ENCODE data around the gene ADCY7. TPM values are rescaled to one million over a fixed set of nuclear protein-coding genes. Genes with fewer than 3 reads are reported as not detected.
"Not testable (repeated sequence)": the region's sequence is repeated elsewhere in the genome, so short reads cannot be mapped to it uniquely, and the experiment has no call there.

The ADCY7 gene
- polyA plus RNA-seq, 1 experiment = 8.5 TPM

- CTCF ChIA-PET = interaction anchor here (0.6 kb wide), 2 partner anchors 24 to 181 kb away, joined by 3 to 4 read pairs; no protein-coding TSS in a partner anchor
- DNase-seq (ENCODE audit: low read depth, low spot score) = no peak
- no peak for TF ChIP-seq CTCF (IDR thresholded peaks at IDR 0.05; ENCODE audit: low read depth, low read length)
- peaks cover 3% of the 10 kb centered on the region for H3K27me3 ChIP-seq (ENCODE audit: control insufficient read depth, insufficient read depth, low read length)
- 0 out of 2 replicates have a peak, but pooled peaks cover 2% of the 10 kb centered on the region for H3K9me3 ChIP-seq (ENCODE audit: control insufficient read depth, insufficient read depth, low read length)
- no peak overlapping the region for H3K27ac ChIP-seq (ENCODE audit: low read depth, low read length)
- POLR2A ChIA-PET = interaction anchor here (0.6 to 0.7 kb wide), 2 partner anchors 24 to 55 kb away, joined by 3 to 7 read pairs; no protein-coding TSS in a partner anchor
- H3K4me3 ChIP-seq (ENCODE audit: low read depth, low read length) = no peak overlapping the region
Measured at GRCh38 chr16:50238314-50238713, 28.0 kb upstream of the ADCY7 start.

- H3K27ac ChIP-seq (ENCODE audit: low read depth, low read length) = no peak overlapping the region
- 0 out of 2 replicates have a peak, but pooled peaks cover 2% of the 10 kb centered on the region for H3K9me3 ChIP-seq (ENCODE audit: control insufficient read depth, insufficient read depth, low read length)
- H3K4me3 ChIP-seq (ENCODE audit: low read depth, low read length) = no peak overlapping the region
- peaks cover 6% of the 10 kb centered on the region for H3K27me3 ChIP-seq (ENCODE audit: control insufficient read depth, insufficient read depth, low read length)
- no peak for TF ChIP-seq CTCF (IDR thresholded peaks at IDR 0.05; ENCODE audit: low read depth, low read length)
- DNase-seq (ENCODE audit: low read depth, low spot score) = no peak
- ChIA-PET POLR2A (interaction anchor here (0.7 kb wide), 1 partner anchor 54 kb away, joined by 3 read pairs; no protein-coding TSS in a partner anchor), CTCF (no interaction called here)
Measured at GRCh38 chr16:50238868-50239301, 27.5 kb upstream of the ADCY7 start.

GRCh38 chr16:50243024-50243423 is 23.3 kb upstream of the ADCY7 start:
- POLR2A ChIA-PET; H3K27ac ChIP-seq (ENCODE audit: low read depth, low read length); DNase-seq (ENCODE audit: low read depth, low spot score); H3K4me3 ChIP-seq (ENCODE audit: low read depth, low read length); H3K9me3 ChIP-seq (ENCODE audit: control insufficient read depth, insufficient read depth, low read length): not testable (repeated sequence)
- H3K27me3 ChIP-seq (ENCODE audit: control insufficient read depth, insufficient read depth, low read length) = peaks cover 22% of the 10 kb centered on the region
- CTCF ChIA-PET = interaction anchor here (1.0 to 2.1 kb wide), 3 partner anchors 33 to 422 kb away, joined by 3 to 10 read pairs (median 8); no protein-coding TSS in a partner anchor

GRCh38 chr16:50244140-50244503 is 22.2 kb upstream of the ADCY7 start:
- H3K27me3 ChIP-seq (ENCODE audit: control insufficient read depth, insufficient read depth, low read length) = peaks cover 24% of the 10 kb centered on the region
- no peak overlapping the region for H3K27ac ChIP-seq (ENCODE audit: low read depth, low read length)
- POLR2A ChIA-PET = no interaction called here
- CTCF ChIA-PET = interaction anchor here (1.8 to 1.9 kb wide), 2 partner anchors 34 to 421 kb away, joined by 5 to 10 read pairs; no protein-coding TSS in a partner anchor
- DNase-seq (ENCODE audit: low read depth, low spot score) = no peak
- H3K9me3 ChIP-seq (ENCODE audit: control insufficient read depth, insufficient read depth, low read length) = no peaks in the 10 kb centered on the region
- no peak for TF ChIP-seq CTCF (IDR thresholded peaks at IDR 0.05; ENCODE audit: low read depth, low read length)
- H3K4me3 ChIP-seq (ENCODE audit: low read depth, low read length) = no peak overlapping the region

- no peak for TF ChIP-seq CTCF (IDR thresholded peaks at IDR 0.05; ENCODE audit: low read depth, low read length)
- no peak overlapping the region for H3K4me3 ChIP-seq (ENCODE audit: low read depth, low read length)
- H3K9me3 ChIP-seq (ENCODE audit: control insufficient read depth, insufficient read depth, low read length) = no peaks in the 10 kb centered on the region; the same call in 1 of the 2 replicates
- CTCF ChIA-PET = interaction anchor here (0.9 to 1.8 kb wide), 6 partner anchors 10 to 421 kb away, joined by 3 to 6 read pairs (median 4); partner anchors contain the start of gene BRD7
- no peak overlapping the region for H3K27ac ChIP-seq (ENCODE audit: low read depth, low read length)
- POLR2A ChIA-PET = no interaction called here
- peaks cover 27% of the 10 kb centered on the region for H3K27me3 ChIP-seq (ENCODE audit: control insufficient read depth, insufficient read depth, low read length)
- no peak for DNase-seq (ENCODE audit: low read depth, low spot score)
Measured at GRCh38 chr16:50244504-50245416, 21.6 kb upstream of the ADCY7 start.
